ENCODE results near the gene KRTAP12-3. TPM values are rescaled to one million over a fixed set of nuclear protein-coding genes. Genes with fewer than 3 reads are reported as not detected.
"Not testable (repeated sequence)": the region's sequence is repeated elsewhere in the genome, so short reads cannot be mapped to it uniquely, and the experiment has no call there.

The KRTAP12-3 gene
- total and polyA plus RNA-seq, 8 donors = not detected

GRCh38 chr21:44658913-44659595 lies 1.3 kb downstream of the KRTAP12-3 start:
- Histone ChIP-seq H3K27me3 (peaks cover 0 to 20% of the 10 kb centered on the region in 2 donors), H3K27ac (no peak overlapping the region), H3K9me3 (peaks cover 0 to 13% of the 10 kb centered on the region in 2 donors), H3K4me1 (no peaks in the 10 kb centered on the region), H3K36me3 (no peaks in the 10 kb centered on the region), H3K4me3 (no peak overlapping the region)
- no peak for ATAC-seq
- TF ChIP-seq CTCF (IDR thresholded peaks at IDR 0.05) = no peak
- intact Hi-C loops (cut with DNase I) = no loop called here
- DNase-seq = no peak

GRCh38 chr21:44661567-44661966 lies 3.8 kb downstream of the KRTAP12-3 start:
- Histone ChIP-seq H3K9me3 (peaks cover 0 to 11% of the 10 kb centered on the region in 2 donors), H3K27me3 (peaks cover 0 to 13% of the 10 kb centered on the region in 2 donors)
- H3K36me3 ChIP-seq; H3K4me3 ChIP-seq; ATAC-seq; H3K4me1 ChIP-seq; H3K27ac ChIP-seq; DNase-seq; intact Hi-C loops (cut with DNase I): not testable (repeated sequence)

- H3K4me1 ChIP-seq = no peaks in the 10 kb centered on the region
- H3K27ac ChIP-seq = no peak overlapping the region
- no peak for ATAC-seq
- no peak overlapping the region for H3K4me3 ChIP-seq
- intact Hi-C loops (cut with DNase I) = no loop called here
- peaks cover 0 to 7% of the 10 kb centered on the region in 2 donors for H3K27me3 ChIP-seq
- peaks cover 0 to 8% of the 10 kb centered on the region in 2 donors for H3K9me3 ChIP-seq
- no peaks in the 10 kb centered on the region for H3K36me3 ChIP-seq
- no peak for DNase-seq
- no peak for TF ChIP-seq CTCF (IDR thresholded peaks at IDR 0.05)
Measured at GRCh38 chr21:44664691-44665090, 7.0 kb downstream of the KRTAP12-3 start.

- intact Hi-C loops (cut with DNase I) = no loop called here
- no peak for ATAC-seq
- no peak within 1 kb of the TSS for H3K4me3 ChIP-seq
- H3K36me3 ChIP-seq = no peaks in the 10 kb centered on the region
- no peak for TF ChIP-seq CTCF (IDR thresholded peaks at IDR 0.05)
- H3K4me1 ChIP-seq = no peaks in the 10 kb centered on the region
- H3K27ac ChIP-seq = no peak within 1 kb of the TSS
- H3K27me3 ChIP-seq = peaks cover 0 to 7% of the 10 kb centered on the region in 2 donors
- H3K9me3 ChIP-seq = peaks cover 0 to 16% of the 10 kb centered on the region in 2 donors
- no peak for DNase-seq
Measured at GRCh38 chr21:44666401-44667320, 8.9 kb downstream of the KRTAP12-3 start, which contains the start of gene KRTAP12-2. KRTAP12-2 (minus strand) TSS chr21:44666927; CDS start chr21:44666886, 41 bp downstream.

- H3K4me1 ChIP-seq = no peaks in the 10 kb centered on the region
- DNase-seq (no peak), ATAC-seq (no peak)
- H3K27ac ChIP-seq = no peak overlapping the region
- H3K27me3 ChIP-seq = peaks cover 0 to 7% of the 10 kb centered on the region in 2 donors
- intact Hi-C loops (cut with DNase I) = no loop called here
- peaks cover 0 to 24% of the 10 kb centered on the region in 2 donors for H3K9me3 ChIP-seq
- no peaks in the 10 kb centered on the region for H3K36me3 ChIP-seq
- TF ChIP-seq CTCF (IDR thresholded peaks at IDR 0.05) = no peak
- no peak overlapping the region for H3K4me3 ChIP-seq
Measured at GRCh38 chr21:44667612-44668011, 9.9 kb downstream of the KRTAP12-3 start.

All from left lung (tissue), 10 donors.